HEK293 (cell line): ENCODE results near the gene PACSIN3.

Experiments
- CTCF ChIA-PET: fragments of 350-600 bp; formaldehyde crosslinking; extraction: SDS; loops from one replicate; lab custom pipeline; 2021; ENCODE audit warnings: antibody characterized with exemption; lab: Yijun Ruan, JAX
- POLR2A ChIA-PET: fragments of 300-600 bp; formaldehyde crosslinking; extraction: SDS; loops from one replicate; lab custom pipeline; 2020; ENCODE audit warnings: antibody characterized with exemption, inconsistent platforms; lab: Yijun Ruan, JAX
- H3K27ac ChIP-seq: fragments of 200-500 bp; sonication (Bioruptor generic); 2 replicates; pipeline ENCODE4 v1.5.1; 2014; ENCODE audit warnings: low read depth, low read length, control low read depth, inconsistent platforms; ENCODE audit errors: extremely low read depth
- H3K36me3 ChIP-seq, 2 experiments: fragments of 200-500 bp in 1 of 2; sonication (Bioruptor generic) in 1 of 2; 1 replicate in 1 of 2; 2 replicates in 1 of 2; pipeline ENCODE4 v1.5.1; 2014 to 2017; ENCODE audit warnings: inconsistent platforms in 2 of 2, low read length in 2 of 2; ENCODE audit not compliant: control insufficient read depth in 2 of 2, insufficient read depth in 1 of 2
- H3K4me1 ChIP-seq: fragments of 200-500 bp; sonication (Bioruptor generic); 2 replicates; pipeline ENCODE4 v1.5.1; 2014; ENCODE audit warnings: mild to moderate bottlenecking, low read length, inconsistent platforms; ENCODE audit not compliant: control insufficient read depth, insufficient read depth
- H3K4me3 ChIP-seq: 2 replicates; pipeline ENCODE4 v1.5.1; 2011; ENCODE audit warnings: low read depth, mild to moderate bottlenecking, control low read depth, low read length, moderate library complexity
- H3K9me3 ChIP-seq: fragments of 200-500 bp; sonication (Bioruptor generic); 2 replicates; pipeline ENCODE4 v1.5.1; 2014; ENCODE audit warnings: low read depth, low read length, inconsistent platforms; ENCODE audit not compliant: control insufficient read depth, insufficient read depth
- AEBP2 ChIP-seq: fragments of 450-650 bp; formaldehyde crosslinking; IDR thresholded peaks from 2 replicates; pipeline ENCODE4 v1.5.1; 2016; ENCODE audit warnings: missing biosample characterization, missing genetic modification characterization, borderline replicate concordance
- BCL11A ChIP-seq: fragments of 450-650 bp; formaldehyde crosslinking; IDR thresholded peaks from 2 replicates; pipeline ENCODE4 v1.5.1; 2016; ENCODE audit warnings: low read depth, missing biosample characterization, missing genetic modification characterization
- GLI4 ChIP-seq: fragments of 450-650 bp; formaldehyde crosslinking; IDR thresholded peaks from 2 replicates; pipeline ENCODE4 v1.5.1; 2016; ENCODE audit warnings: missing biosample characterization, missing genetic modification characterization
- MZF1 ChIP-seq: fragments of 450-650 bp; formaldehyde crosslinking; IDR thresholded peaks from 2 replicates; pipeline ENCODE4 v1.5.1; 2017; ENCODE audit warnings: missing biosample characterization, missing genetic modification characterization, borderline replicate concordance
- PBX3 ChIP-seq: sonication (generic); formaldehyde crosslinking; IDR thresholded peaks from 2 replicates; pipeline ENCODE4 v1.8.1; 2022; ENCODE audit warnings: mild to moderate bottlenecking, moderate library complexity, missing genetic modification reagents
- REPIN1 ChIP-seq: fragments of 450-650 bp; formaldehyde crosslinking; IDR thresholded peaks from 2 replicates; pipeline ENCODE4 v1.5.1; 2017; ENCODE audit warnings: missing biosample characterization, missing genetic modification characterization, low read depth
- ZFHX2 ChIP-seq: fragments of 450-650 bp; formaldehyde crosslinking; conservative IDR thresholded peaks from 2 replicates; pipeline ENCODE4 v1.5.1; 2016; ENCODE audit warnings: missing biosample characterization, missing genetic modification characterization
- ZFP69B ChIP-seq: fragments of 450-650 bp; formaldehyde crosslinking; IDR thresholded peaks from 2 replicates; pipeline ENCODE4 v1.5.1; 2016; ENCODE audit warnings: missing biosample characterization, missing genetic modification characterization
- ZNF10 ChIP-seq: fragments of 450-650 bp; formaldehyde crosslinking; IDR thresholded peaks from 2 replicates; pipeline ENCODE4 v1.5.1; 2017; ENCODE audit warnings: missing biosample characterization, missing genetic modification characterization
- ZNF114 ChIP-seq: fragments of 450-650 bp; formaldehyde crosslinking; IDR thresholded peaks from 2 replicates; pipeline ENCODE4 v1.5.0; 2017; ENCODE audit warnings: missing biosample characterization, missing genetic modification characterization
- ZNF16 ChIP-seq: fragments of 450-650 bp; formaldehyde crosslinking; IDR thresholded peaks from 2 replicates; pipeline ENCODE4 v1.5.1; 2016; ENCODE audit warnings: low read depth, missing biosample characterization, missing genetic modification characterization
- ZNF175 ChIP-seq: fragments of 450-650 bp; formaldehyde crosslinking; IDR thresholded peaks from 2 replicates; pipeline ENCODE4 v1.5.1; 2016; ENCODE audit warnings: missing biosample characterization, missing genetic modification characterization
- ZNF2 ChIP-seq: fragments of 450-650 bp; formaldehyde crosslinking; IDR thresholded peaks from 2 replicates; pipeline ENCODE4 v1.5.1; 2016; ENCODE audit warnings: missing biosample characterization, missing genetic modification characterization
- ZNF266 ChIP-seq: fragments of 450-650 bp; formaldehyde crosslinking; IDR thresholded peaks from 2 replicates; pipeline ENCODE4 v1.5.1; 2016; ENCODE audit warnings: missing biosample characterization, missing genetic modification characterization, low read depth
- ZNF280C ChIP-seq: fragments of 450-650 bp; formaldehyde crosslinking; IDR thresholded peaks from 2 replicates; pipeline ENCODE4 v1.5.1; 2016; ENCODE audit warnings: missing biosample characterization, missing genetic modification characterization
- ZNF292 ChIP-seq: fragments of 450-650 bp; formaldehyde crosslinking; IDR thresholded peaks from 2 replicates; pipeline ENCODE4 v1.5.1; 2016; ENCODE audit warnings: low read depth, missing biosample characterization, missing genetic modification characterization, borderline replicate concordance
- ZNF302 ChIP-seq: fragments of 450-650 bp; formaldehyde crosslinking; IDR thresholded peaks from 2 replicates; pipeline ENCODE4 v1.5.1; 2016; ENCODE audit warnings: missing biosample characterization, missing genetic modification characterization, low read depth
- ZNF501 ChIP-seq: fragments of 450-650 bp; formaldehyde crosslinking; IDR thresholded peaks from 2 replicates; pipeline ENCODE4 v1.5.1; 2016; ENCODE audit warnings: missing biosample characterization, missing genetic modification characterization
- ZNF530 ChIP-seq: fragments of 450-650 bp; formaldehyde crosslinking; IDR thresholded peaks from 2 replicates; pipeline ENCODE4 v1.5.1; 2016; ENCODE audit warnings: low read depth, missing biosample characterization, missing genetic modification characterization
- ZNF548 ChIP-seq: fragments of 450-650 bp; formaldehyde crosslinking; IDR thresholded peaks from 2 replicates; pipeline ENCODE4 v1.5.1; 2016; ENCODE audit warnings: missing biosample characterization, missing genetic modification characterization
- ZNF664 ChIP-seq: fragments of 450-650 bp; formaldehyde crosslinking; IDR thresholded peaks from 2 replicates; pipeline ENCODE4 v1.5.1; 2016; ENCODE audit warnings: missing biosample characterization, missing genetic modification characterization
- ZNF792 ChIP-seq: fragments of 450-650 bp; formaldehyde crosslinking; IDR thresholded peaks from 2 replicates; pipeline ENCODE4 v1.5.1; 2016; ENCODE audit warnings: missing biosample characterization, missing genetic modification characterization
- ZXDB ChIP-seq: fragments of 450-650 bp; formaldehyde crosslinking; IDR thresholded peaks from 2 replicates; pipeline ENCODE4 v1.5.1; 2016; ENCODE audit warnings: missing biosample characterization, missing genetic modification characterization
- TF ChIP-seq, protein P1 (sequence below): fragments of 450-650 bp; formaldehyde crosslinking; IDR thresholded peaks from 2 replicates; pipeline ENCODE4 v1.5.1; 2016; ENCODE audit warnings: missing biosample characterization, missing genetic modification characterization
- TF ChIP-seq, protein P2 (sequence below): fragments of 450-650 bp; formaldehyde crosslinking; IDR thresholded peaks from 2 replicates; pipeline ENCODE4 v1.5.1; 2016; ENCODE audit warnings: missing biosample characterization, missing genetic modification characterization
- TF ChIP-seq, protein P3 (sequence below): fragments of 450-650 bp; IDR thresholded peaks from 2 replicates; pipeline ENCODE4 v1.5.1; 2018; ENCODE audit warnings: missing biosample characterization, mild to moderate bottlenecking, missing genetic modification characterization
- TF ChIP-seq, protein P4 (sequence below): fragments of 450-650 bp; formaldehyde crosslinking; IDR thresholded peaks from 2 replicates; pipeline ENCODE4 v1.5.0; 2017; ENCODE audit warnings: missing biosample characterization, missing genetic modification characterization, borderline replicate concordance

PACSIN3 gene

DNA sequence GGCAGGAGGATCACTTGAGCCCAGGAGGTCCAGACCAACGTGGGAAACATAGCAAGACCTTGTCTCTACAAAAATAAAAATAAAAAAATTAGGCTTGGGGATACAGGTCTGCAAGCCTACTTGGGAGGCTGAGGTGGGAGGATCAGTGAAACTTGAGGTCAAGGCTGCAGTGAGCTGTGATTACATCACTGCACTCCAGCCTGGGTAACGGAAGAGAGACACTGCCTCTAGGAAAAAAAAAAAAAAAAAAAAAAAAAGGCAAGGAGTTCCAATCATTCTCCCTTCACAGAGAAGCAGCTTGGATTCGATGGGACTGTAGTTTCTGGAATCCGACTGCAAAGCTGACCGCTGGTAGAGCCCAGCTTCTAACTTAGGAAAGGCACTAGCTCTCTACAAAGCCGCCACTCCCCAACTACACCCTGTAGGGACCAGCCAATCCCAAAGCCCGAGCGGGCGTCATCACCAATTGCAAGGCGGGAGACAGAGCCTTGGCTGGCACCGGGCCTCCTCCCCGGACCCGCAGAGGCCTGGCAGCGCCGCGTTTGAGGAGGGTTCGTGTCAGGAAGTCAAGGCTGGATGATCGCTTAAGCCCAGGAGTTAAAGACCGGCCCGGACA lies 27.8 kb upstream of the PACSIN3 start:
- H3K27ac ChIP-seq = peak overlapping the region; percentile 74
- peaks cover 2 to 30% of the 10 kb centered on the region in 2 experiments; a peak in 2 of 3 replicates for H3K36me3 ChIP-seq
- H3K9me3 ChIP-seq = no peaks in the 10 kb centered on the region
- CTCF ChIA-PET = interaction anchor here (0.5 to 2.3 kb wide), 5 partner anchors 10 to 45 kb away, joined by 3 to 10 read pairs (median 4); no protein-coding TSS in a partner anchor
- POLR2A ChIA-PET = interaction anchor here (0.6 to 4.1 kb wide), 27 partner anchors 9 to 301 kb away, joined by 3 to 58 read pairs (median 6); partner anchors contain the start of genes ACP2, ARFGAP2, PACSIN3 and PSMC3
- peak overlapping the region; percentile 46 for H3K4me3 ChIP-seq
- H3K4me1 ChIP-seq = peaks cover 3% of the 10 kb centered on the region; the same call in 1 of the 2 replicates
- TF ChIP-seq ZFP69B = no peak
- no peak for TF ChIP-seq GLI4
- no peak for TF ChIP-seq PBX3 (CRISPR knock-in tag)
- no peak for TF ChIP-seq ZNF664 (tag by site-specific recombination)
- no peak for TF ChIP-seq REPIN1 (tag by site-specific recombination)
- no peak; the same call in 1 of the 2 replicates for TF ChIP-seq BCL11A (tag by site-specific recombination)
- TF ChIP-seq ZNF530 (tag by site-specific recombination) = no peak
- no peak for TF ChIP-seq ZFHX2 (tag by site-specific recombination)
- TF ChIP-seq ZNF548 (tag by site-specific recombination) = no peak
- TF ChIP-seq ZNF792 (tag by site-specific recombination) = no peak
- no peak for TF ChIP-seq ZNF501
- no peak for TF ChIP-seq ZNF10 (tag by site-specific recombination)
- TF ChIP-seq, protein P1, sequence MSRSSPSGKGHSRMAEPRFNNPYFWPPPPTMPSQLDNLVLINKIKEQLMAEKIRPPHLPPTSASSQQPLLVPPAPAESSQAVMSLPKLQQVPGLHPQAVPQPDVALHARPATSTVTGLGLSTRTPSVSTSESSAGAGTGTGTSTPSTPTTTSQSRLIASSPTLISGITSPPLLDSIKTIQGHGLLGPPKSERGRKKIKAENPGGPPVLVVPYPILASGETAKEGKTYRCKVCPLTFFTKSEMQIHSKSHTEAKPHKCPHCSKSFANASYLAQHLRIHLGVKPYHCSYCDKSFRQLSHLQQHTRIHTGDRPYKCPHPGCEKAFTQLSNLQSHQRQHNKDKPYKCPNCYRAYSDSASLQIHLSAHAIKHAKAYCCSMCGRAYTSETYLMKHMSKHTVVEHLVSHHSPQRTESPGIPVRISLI (tag by site-specific recombination) = peak; percentile 24; the same call in 1 of the 2 replicates
- no peak for TF ChIP-seq ZXDB (tag by site-specific recombination)
- no peak for TF ChIP-seq AEBP2 (tag by site-specific recombination)
- TF ChIP-seq ZNF280C (tag by site-specific recombination) = no peak
- no peak for TF ChIP-seq ZNF114 (tag by site-specific recombination)
- no peak for TF ChIP-seq ZNF292 (tag by site-specific recombination)
- no peak for TF ChIP-seq ZNF16 (tag by site-specific recombination)
- TF ChIP-seq ZNF302 (tag by site-specific recombination) = no peak
- no peak for TF ChIP-seq ZNF266
- TF ChIP-seq, protein P2, sequence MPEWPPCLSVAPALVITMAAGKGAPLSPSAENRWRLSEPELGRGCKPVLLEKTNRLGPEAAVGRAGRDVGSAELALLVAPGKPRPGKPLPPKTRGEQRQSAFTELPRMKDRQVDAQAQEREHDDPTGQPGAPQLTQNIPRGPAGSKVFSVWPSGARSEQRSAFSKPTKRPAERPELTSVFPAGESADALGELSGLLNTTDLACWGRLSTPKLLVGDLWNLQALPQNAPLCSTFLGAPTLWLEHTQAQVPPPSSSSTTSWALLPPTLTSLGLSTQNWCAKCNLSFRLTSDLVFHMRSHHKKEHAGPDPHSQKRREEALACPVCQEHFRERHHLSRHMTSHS (tag by site-specific recombination) = no peak
- TF ChIP-seq MZF1 (tag by site-specific recombination) = no peak
- TF ChIP-seq, protein P3, sequence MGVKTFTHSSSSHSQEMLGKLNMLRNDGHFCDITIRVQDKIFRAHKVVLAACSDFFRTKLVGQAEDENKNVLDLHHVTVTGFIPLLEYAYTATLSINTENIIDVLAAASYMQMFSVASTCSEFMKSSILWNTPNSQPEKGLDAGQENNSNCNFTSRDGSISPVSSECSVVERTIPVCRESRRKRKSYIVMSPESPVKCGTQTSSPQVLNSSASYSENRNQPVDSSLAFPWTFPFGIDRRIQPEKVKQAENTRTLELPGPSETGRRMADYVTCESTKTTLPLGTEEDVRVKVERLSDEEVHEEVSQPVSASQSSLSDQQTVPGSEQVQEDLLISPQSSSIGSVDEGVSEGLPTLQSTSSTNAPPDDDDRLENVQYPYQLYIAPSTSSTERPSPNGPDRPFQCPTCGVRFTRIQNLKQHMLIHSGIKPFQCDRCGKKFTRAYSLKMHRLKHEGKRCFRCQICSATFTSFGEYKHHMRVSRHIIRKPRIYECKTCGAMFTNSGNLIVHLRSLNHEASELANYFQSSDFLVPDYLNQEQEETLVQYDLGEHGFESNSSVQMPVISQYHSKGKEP (tag by site-specific recombination) = no peak
- no peak for TF ChIP-seq ZNF175
- TF ChIP-seq, protein P4, sequence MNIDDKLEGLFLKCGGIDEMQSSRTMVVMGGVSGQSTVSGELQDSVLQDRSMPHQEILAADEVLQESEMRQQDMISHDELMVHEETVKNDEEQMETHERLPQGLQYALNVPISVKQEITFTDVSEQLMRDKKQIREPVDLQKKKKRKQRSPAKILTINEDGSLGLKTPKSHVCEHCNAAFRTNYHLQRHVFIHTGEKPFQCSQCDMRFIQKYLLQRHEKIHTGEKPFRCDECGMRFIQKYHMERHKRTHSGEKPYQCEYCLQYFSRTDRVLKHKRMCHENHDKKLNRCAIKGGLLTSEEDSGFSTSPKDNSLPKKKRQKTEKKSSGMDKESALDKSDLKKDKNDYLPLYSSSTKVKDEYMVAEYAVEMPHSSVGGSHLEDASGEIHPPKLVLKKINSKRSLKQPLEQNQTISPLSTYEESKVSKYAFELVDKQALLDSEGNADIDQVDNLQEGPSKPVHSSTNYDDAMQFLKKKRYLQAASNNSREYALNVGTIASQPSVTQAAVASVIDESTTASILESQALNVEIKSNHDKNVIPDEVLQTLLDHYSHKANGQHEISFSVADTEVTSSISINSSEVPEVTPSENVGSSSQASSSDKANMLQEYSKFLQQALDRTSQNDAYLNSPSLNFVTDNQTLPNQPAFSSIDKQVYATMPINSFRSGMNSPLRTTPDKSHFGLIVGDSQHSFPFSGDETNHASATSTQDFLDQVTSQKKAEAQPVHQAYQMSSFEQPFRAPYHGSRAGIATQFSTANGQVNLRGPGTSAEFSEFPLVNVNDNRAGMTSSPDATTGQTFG (tag by site-specific recombination) = no peak
- 0 out of 2 replicates have a peak, but pooled peaks have one; percentile 6 for TF ChIP-seq ZNF2 (tag by site-specific recombination)
